ENCODE results near the gene ADGRB2. TPM values are rescaled to one million over a fixed set of nuclear protein-coding genes. Genes with fewer than 3 reads are reported as not detected.

ADGRB2 gene
- total RNA-seq, 1 experiment from 2014 or later = 15.6 TPM

DNA sequence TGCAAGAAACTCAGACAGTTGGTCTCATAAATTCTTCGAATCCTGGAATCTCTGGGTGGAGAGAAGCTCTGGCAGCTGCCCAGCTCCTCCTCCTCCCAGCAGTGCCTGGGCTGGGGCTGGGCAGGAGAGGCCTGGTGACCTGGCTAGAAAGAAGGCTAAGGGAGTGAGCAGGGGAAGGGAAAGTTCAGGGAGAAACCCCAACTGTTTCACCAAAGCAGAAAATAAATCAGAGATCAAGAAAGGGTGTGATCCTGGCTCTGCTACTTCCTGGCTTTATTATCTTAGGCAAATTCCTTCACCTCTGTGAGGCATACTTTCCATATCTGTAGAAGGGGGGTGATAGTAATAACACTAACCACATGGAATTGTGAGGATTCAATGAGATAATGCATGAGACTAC is 51.5 kb downstream of the ADGRB2 start:
- Histone ChIP-seq H3K27me3 (ENCODE audit: insufficient read depth, low read depth) (no peaks in the 10 kb centered on the region), H3K79me2 (ENCODE audit: low read depth) (no peaks in the 10 kb centered on the region), H3K36me3 (ENCODE audit: low read depth) (no peaks in the 10 kb centered on the region), H3F3A (ENCODE audit: insufficient read depth, low read depth) (peaks cover 52% of the 10 kb centered on the region), H4K20me1 (ENCODE audit: insufficient read depth) (no peaks in the 10 kb centered on the region), H3K9me3 (ENCODE audit: insufficient read depth, low read depth) (no peaks in the 10 kb centered on the region), H2AFZ (no peak overlapping the region), H3K9me2 (ENCODE audit: insufficient read depth) (no peaks in the 10 kb centered on the region), H3K4me3 (no peak overlapping the region), H3K4me2 (peak overlapping the region; percentile 32), H3K4me1 (replicated peaks; ENCODE audit: insufficient read depth) (peaks cover 53% of the 10 kb centered on the region), H3K27ac (peak overlapping the region; percentile 56)
- ChIA-PET POLR2A (ENCODE audit: unreplicated experiment) (interaction anchor here (0.6 to 1.0 kb wide), 8 partner anchors 12 to 467 kb away, joined by 3 to 7 read pairs (median 3); partner anchors contain the start of gene TXLNA), CTCF (interaction anchor here (0.5 to 1.0 kb wide), 4 partner anchors 12 to 290 kb away, joined by 3 to 5 read pairs (median 4); no protein-coding TSS in a partner anchor)
- no peak for TF ChIP-seq EZH2 (IDR thresholded peaks at IDR 0.05; ENCODE audit: low read depth)
- TF ChIP-seq, protein P1, sequence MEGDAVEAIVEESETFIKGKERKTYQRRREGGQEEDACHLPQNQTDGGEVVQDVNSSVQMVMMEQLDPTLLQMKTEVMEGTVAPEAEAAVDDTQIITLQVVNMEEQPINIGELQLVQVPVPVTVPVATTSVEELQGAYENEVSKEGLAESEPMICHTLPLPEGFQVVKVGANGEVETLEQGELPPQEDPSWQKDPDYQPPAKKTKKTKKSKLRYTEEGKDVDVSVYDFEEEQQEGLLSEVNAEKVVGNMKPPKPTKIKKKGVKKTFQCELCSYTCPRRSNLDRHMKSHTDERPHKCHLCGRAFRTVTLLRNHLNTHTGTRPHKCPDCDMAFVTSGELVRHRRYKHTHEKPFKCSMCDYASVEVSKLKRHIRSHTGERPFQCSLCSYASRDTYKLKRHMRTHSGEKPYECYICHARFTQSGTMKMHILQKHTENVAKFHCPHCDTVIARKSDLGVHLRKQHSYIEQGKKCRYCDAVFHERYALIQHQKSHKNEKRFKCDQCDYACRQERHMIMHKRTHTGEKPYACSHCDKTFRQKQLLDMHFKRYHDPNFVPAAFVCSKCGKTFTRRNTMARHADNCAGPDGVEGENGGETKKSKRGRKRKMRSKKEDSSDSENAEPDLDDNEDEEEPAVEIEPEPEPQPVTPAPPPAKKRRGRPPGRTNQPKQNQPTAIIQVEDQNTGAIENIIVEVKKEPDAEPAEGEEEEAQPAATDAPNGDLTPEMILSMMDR (conservative IDR thresholded peaks at IDR 0.05) = 0 out of 2 replicates have a peak, but pooled peaks have one; percentile 3
- BruUV-seq (replicated peaks) = no TSS peak
- peak; percentile 77 to 88 for DNase-seq
- intact Hi-C loops (cut with micrococcal nuclease; ENCODE audit: unreplicated experiment) = loop anchor here (10.0 kb wide), 2 partner anchors 148 to 528 kb away; no protein-coding TSS in a partner anchor

DNA sequence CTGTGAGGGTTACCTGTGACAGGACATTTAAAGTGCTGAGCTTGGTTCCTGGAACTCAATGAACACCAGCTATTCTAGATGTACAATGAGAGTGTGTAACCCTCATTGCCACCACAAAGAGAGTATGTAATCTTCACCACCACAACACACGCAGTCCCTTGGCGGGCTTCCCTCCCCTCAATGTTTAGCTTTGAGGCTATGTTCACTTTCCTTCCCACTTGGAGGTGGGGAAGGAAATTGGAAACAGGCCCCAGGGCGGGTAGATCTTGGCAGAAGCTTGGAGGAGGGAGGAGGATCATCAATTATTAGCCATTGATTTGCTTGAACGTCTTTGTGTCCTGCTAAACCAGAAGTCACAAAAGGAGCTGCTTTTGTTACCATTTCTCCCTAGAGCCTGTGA is 52.1 kb downstream of the ADGRB2 start:
- no peak for DNase-seq
- no peak overlapping the region for H3K4me3 ChIP-seq
- H3K9me3 ChIP-seq (ENCODE audit: insufficient read depth, low read depth) = no peaks in the 10 kb centered on the region
- peaks cover 48% of the 10 kb centered on the region for H3K4me1 ChIP-seq (replicated peaks; ENCODE audit: insufficient read depth)
- H3K27me3 ChIP-seq (ENCODE audit: insufficient read depth, low read depth) = no peaks in the 10 kb centered on the region
- H4K20me1 ChIP-seq (ENCODE audit: insufficient read depth) = no peaks in the 10 kb centered on the region
- no peak for TF ChIP-seq EZH2 (IDR thresholded peaks at IDR 0.05; ENCODE audit: low read depth)
- TF ChIP-seq, protein P1 (conservative IDR thresholded peaks at IDR 0.05) = 0 out of 2 replicates have a peak, but pooled peaks have one; percentile 3
- CTCF ChIA-PET = interaction anchor here (0.5 to 1.0 kb wide), 2 partner anchors 11 to 46 kb away, joined by 3 to 4 read pairs; no protein-coding TSS in a partner anchor
- no peaks in the 10 kb centered on the region for H3K79me2 ChIP-seq (ENCODE audit: low read depth)
- intact Hi-C loops (cut with micrococcal nuclease; ENCODE audit: unreplicated experiment) = loop anchor here (10.0 kb wide), 2 partner anchors 147 to 527 kb away; no protein-coding TSS in a partner anchor
- POLR2A ChIA-PET (ENCODE audit: unreplicated experiment) = interaction anchor here (0.6 to 1.0 kb wide), 4 partner anchors 11 to 48 kb away, joined by 3 to 4 read pairs (median 3); no protein-coding TSS in a partner anchor
- H3K4me2 ChIP-seq = peak overlapping the region; percentile 32
- H2AFZ ChIP-seq = no peak overlapping the region
- no TSS peak for BruUV-seq (replicated peaks)
- H3K9me2 ChIP-seq (ENCODE audit: insufficient read depth) = no peaks in the 10 kb centered on the region
- H3K36me3 ChIP-seq (ENCODE audit: low read depth) = no peaks in the 10 kb centered on the region
- H3F3A ChIP-seq (ENCODE audit: insufficient read depth, low read depth) = peaks cover 51% of the 10 kb centered on the region
- H3K27ac ChIP-seq = peak overlapping the region; percentile 56

DNA sequence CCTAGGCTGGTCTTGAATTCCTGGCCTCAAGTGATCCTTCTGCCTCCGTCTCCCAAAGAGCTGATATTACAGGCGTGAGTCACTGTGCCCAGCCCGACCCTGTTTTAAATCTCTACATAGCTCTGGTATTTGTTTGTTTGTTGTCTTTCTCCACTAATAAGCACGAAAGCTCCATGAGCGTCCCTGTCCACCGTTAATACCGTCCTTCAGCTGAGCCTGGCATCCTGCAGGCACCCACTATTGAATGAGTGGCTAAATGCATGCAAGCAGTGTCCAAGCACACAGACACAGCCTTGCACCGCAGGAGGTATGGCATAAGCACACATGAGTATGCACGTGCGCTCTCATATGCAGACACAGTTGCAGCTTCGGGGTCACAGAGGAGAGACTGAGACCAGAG is 55.8 kb downstream of the ADGRB2 start:
- H3K9me3 ChIP-seq (ENCODE audit: insufficient read depth, low read depth) = no peaks in the 10 kb centered on the region
- H3K36me3 ChIP-seq (ENCODE audit: low read depth) = no peaks in the 10 kb centered on the region
- no peak overlapping the region for H3K4me3 ChIP-seq
- H3K4me1 ChIP-seq (replicated peaks; ENCODE audit: insufficient read depth) = peaks cover 40% of the 10 kb centered on the region
- no peak overlapping the region for H2AFZ ChIP-seq
- no peak overlapping the region for H3K4me2 ChIP-seq
- TF ChIP-seq EZH2 (IDR thresholded peaks at IDR 0.05; ENCODE audit: low read depth) = no peak
- TF ChIP-seq, protein P1 (conservative IDR thresholded peaks at IDR 0.05) = no peak
- no peaks in the 10 kb centered on the region for H3K27me3 ChIP-seq (ENCODE audit: insufficient read depth, low read depth)
- no peak overlapping the region for H3K27ac ChIP-seq
- intact Hi-C loops (cut with micrococcal nuclease; ENCODE audit: unreplicated experiment) = no loop called here
- H3F3A ChIP-seq (ENCODE audit: insufficient read depth, low read depth) = peaks cover 42% of the 10 kb centered on the region
- H3K9me2 ChIP-seq (ENCODE audit: insufficient read depth) = no peaks in the 10 kb centered on the region
- CTCF ChIA-PET = interaction anchor here (0.6 to 1.0 kb wide), 3 partner anchors 39 to 398 kb away, joined by 3 to 11 read pairs (median 4); no protein-coding TSS in a partner anchor
- H4K20me1 ChIP-seq (ENCODE audit: insufficient read depth) = no peaks in the 10 kb centered on the region
- no TSS peak for BruUV-seq (replicated peaks)
- H3K79me2 ChIP-seq (ENCODE audit: low read depth) = no peaks in the 10 kb centered on the region
- DNase-seq = no peak
- POLR2A ChIA-PET (ENCODE audit: unreplicated experiment) = interaction anchor here (0.6 kb wide), 1 partner anchor 533 kb away, joined by 4 read pairs; no protein-coding TSS in a partner anchor
